HepG2 (cell line): ENCODE results near the gene CLIC3. TPM values are rescaled to one million over a fixed set of nuclear protein-coding genes. Genes with fewer than 3 reads are reported as not detected.

ENCODE experiments used
- ATAC-seq: fragments of 200-7000 bp; cut with Tn5 transposase; 3 replicates; pipeline ENCODE4 v1.9.1; 2020; ENCODE audit warnings: mild to moderate bottlenecking, moderate library complexity
- BruUV-seq: library from RNA; stranded (reverse); fragments of 400-500 nt; replicated peaks from 2 replicates; lab custom pipeline; 2021; lab: Mats Ljungman, UMichigan
- CTCF ChIA-PET: fragments of 300-600 bp; formaldehyde crosslinking; extraction: SDS; loops from one replicate; lab custom pipeline; 2021; ENCODE audit warnings: low total read pairs, inconsistent platforms, low intra/inter-chr PET ratio; lab: Yijun Ruan, JAX
- POLR2A ChIA-PET: fragments of 350-600 bp; sonication (Branson Sonifier 250); formaldehyde crosslinking; loops from one replicate; lab custom pipeline; 2020; ENCODE audit warnings: antibody characterized with exemption, inconsistent platforms; lab: Yijun Ruan, JAX
- DNase-seq: peaks from one replicate; pipeline ENCODE4 v3.0.0-alpha.2; 2015; ENCODE audit warnings: low spot score
- FAIRE-seq: peaks from 3 replicates; lab custom pipeline; 2011; peaks lifted over from hg19 to GRCh38; lab: Jason Lieb, UNC
- H2AFZ ChIP-seq: one replicate; pipeline ENCODE4 v1.6.1; 2011; ENCODE audit warnings: low read length, inconsistent platforms
- H3K27ac ChIP-seq: fragments of 300-600 bp; 3 replicates; pipeline ENCODE4 v1.8.0; 2011; ENCODE audit warnings: mixed run types, mild to moderate bottlenecking, mixed read lengths, low read length, inconsistent platforms; ENCODE audit not compliant: insufficient read depth; ENCODE audit errors: extremely low read length
- H3K27me3 ChIP-seq, 2 experiments: fragments of 200-600 bp in 1 of 2; 2 replicates in 1 of 2; 3 replicates in 1 of 2; pipeline versions ENCODE4 v1.6.0 to v1.8.0; 2011; ENCODE audit warnings: low read length in 2 of 2, mild to moderate bottlenecking in 2 of 2, moderate library complexity in 2 of 2, inconsistent platforms in 1 of 2; ENCODE audit not compliant: insufficient read depth in 2 of 2, control insufficient read depth in 1 of 2
- H3K36me3 ChIP-seq, 2 experiments: fragments of 200-600 bp in 1 of 2; replicated peaks in 1 of 2; 2 replicates in 1 of 2; 3 replicates in 1 of 2; pipeline versions ENCODE4 v1.5.1 to v1.8.0; 2011; ENCODE audit warnings: low read length in 2 of 2, inconsistent platforms in 1 of 2; ENCODE audit not compliant: insufficient read depth in 2 of 2, control insufficient read depth in 1 of 2
- H3K4me1 ChIP-seq: 2 replicates; pipeline ENCODE4 v1.5.1; 2012; ENCODE audit warnings: low read length, inconsistent platforms; ENCODE audit not compliant: insufficient read depth
- H3K4me2 ChIP-seq: 2 replicates; pipeline ENCODE4 v1.6.0; 2011; ENCODE audit warnings: low read depth, low read length, inconsistent platforms
- H3K4me3 ChIP-seq, 3 experiments: fragments of 200-600 bp in 1 of 3; sonication (generic), shearing (Covaris generic) in 1 of 3; replicated peaks in 1 of 3; 2 replicates each; pipeline ENCODE4 v1.5.1; 2011 to 2016; ENCODE audit warnings: low read length in 3 of 3, inconsistent platforms in 2 of 3, low read depth in 2 of 3, mild to moderate bottlenecking in 2 of 3, control low read depth in 1 of 3, mixed read lengths in 1 of 3; ENCODE audit not compliant: insufficient read depth in 1 of 3
- H3K79me2 ChIP-seq: one replicate; pipeline ENCODE4 v1.6.1; 2011; ENCODE audit warnings: low read length, inconsistent platforms; ENCODE audit not compliant: insufficient read depth
- H3K9ac ChIP-seq: 2 replicates; pipeline ENCODE4 v1.6.0; 2011; ENCODE audit warnings: mild to moderate bottlenecking, low read depth, low read length, inconsistent platforms; ENCODE audit not compliant: insufficient read depth
- H3K9me3 ChIP-seq: 2 replicates; pipeline ENCODE4 v1.5.1; 2012; ENCODE audit warnings: mild to moderate bottlenecking, low read length
- H4K20me1 ChIP-seq: 2 replicates; pipeline ENCODE4 v1.6.0; 2011; ENCODE audit warnings: inconsistent platforms, mild to moderate bottlenecking, low read length, moderate library complexity; ENCODE audit not compliant: insufficient read depth
- ATRX ChIP-seq: sonication (generic); formaldehyde crosslinking; IDR thresholded peaks from 2 replicates; pipeline ENCODE4 v1.4.0; 2020; ENCODE audit warnings: missing genetic modification reagents, borderline replicate concordance
- CEBPB ChIP-seq: IDR thresholded peaks from 2 replicates; pipeline ENCODE4 v1.6.1; 2011; ENCODE audit warnings: low read depth, low read length, improper control_type of control experiment, borderline replicate concordance
- GZF1 ChIP-seq: sonication (generic); formaldehyde crosslinking; IDR thresholded peaks from 2 replicates; pipeline ENCODE4 v1.5.1; 2020; ENCODE audit warnings: mild to moderate bottlenecking, missing genetic modification reagents
- ISX ChIP-seq: sonication (generic); formaldehyde crosslinking; conservative IDR thresholded peaks from 2 replicates; pipeline ENCODE4 v1.5.0; 2020; ENCODE audit warnings: missing genetic modification reagents
- JUN ChIP-seq: sonication (generic); formaldehyde crosslinking; IDR thresholded peaks from 2 replicates; pipeline ENCODE4 v1.4.0; 2020; ENCODE audit warnings: mild to moderate bottlenecking, missing genetic modification reagents
- MED1 ChIP-seq: sonication (generic); formaldehyde crosslinking; IDR thresholded peaks from 2 replicates; pipeline ENCODE4 v1.4.0; 2020; ENCODE audit warnings: missing genetic modification reagents
- NFIB ChIP-seq: sonication (generic); formaldehyde crosslinking; IDR thresholded peaks from 2 replicates; pipeline ENCODE4 v1.9.0; 2021; ENCODE audit warnings: missing genetic modification reagents, mild to moderate bottlenecking, borderline replicate concordance
- PHF8 ChIP-seq: sonication (generic); formaldehyde crosslinking; IDR thresholded peaks from 2 replicates; pipeline ENCODE4 v1.5.0; 2020; ENCODE audit warnings: missing genetic modification reagents
- RBM22 ChIP-seq: fragments of 200-400 bp; formaldehyde crosslinking; optimal IDR thresholded peaks from 2 replicates; pipeline ENCODE3; 2017; ENCODE audit warnings: mild to moderate bottlenecking, low read length, moderate library complexity
- SMC3 ChIP-seq: IDR thresholded peaks from 2 replicates; pipeline ENCODE4 v1.6.1; 2011; ENCODE audit warnings: low read length, improper control_type of control experiment
- SRF ChIP-seq: IDR thresholded peaks from 2 replicates; pipeline ENCODE4 v1.6.1; 2011; ENCODE audit warnings: mild to moderate bottlenecking, low read depth, low read length, moderate library complexity
- TBX3 ChIP-seq: fragments of 450-650 bp; IDR thresholded peaks from 2 replicates; pipeline ENCODE4 v1.6.1; 2017; ENCODE audit warnings: antibody characterized with exemption, mild to moderate bottlenecking, inconsistent platforms, borderline replicate concordance
- ZIK1 ChIP-seq: sonication (generic); formaldehyde crosslinking; IDR thresholded peaks from 2 replicates; pipeline ENCODE4 v1.5.0; 2020; ENCODE audit warnings: mild to moderate bottlenecking, low read depth, missing genetic modification reagents, borderline replicate concordance
- ZNF451 ChIP-seq: sonication (generic); formaldehyde crosslinking; IDR thresholded peaks from 2 replicates; pipeline ENCODE4 v1.5.0; 2020; ENCODE audit warnings: mild to moderate bottlenecking, missing genetic modification reagents
- WGBS: methylation state at CpG from one replicate; pipeline ENCODE4 v1.1.6; 2017; ENCODE audit warnings: low lambda C conversion rate; 5-methylcytosine and 5-hydroxymethylcytosine counted together
- in situ Hi-C: cut with HindIII; loops from 2 replicates; pipeline ENCODE4 v1.10.0; 2017; ENCODE audit warnings: low pct_unique_long_range_greater_than_20kb; ENCODE audit not compliant: extremely low pct_ligation_motif_present
- intact Hi-C: fragments of 100-400 bp; cut with micrococcal nuclease; formaldehyde crosslinking; loops from one replicate; pipeline ENCODE4 v1.10.0; 2022; ENCODE audit not compliant: unreplicated experiment
- polyA plus RNA-seq, 8 experiments: library from polyadenylated mRNA; depleted of rRNA in 3 of 8; stranded (reverse) in 7 of 8; unstranded in 1 of 8; fragments of >200 nt; fragmentation: Illumina TruSeq in 4 of 8; extraction: Trizol in 4 of 8; gene quantifications; 2 replicates each; pipeline versions ENCODE4 v1.2.1 to v1.2.3, GENCODE V29; 2011 to 2016; ENCODE audit warnings: low read depth in 4 of 8, missing spikeins in 1 of 8, mixed read lengths in 1 of 8; ENCODE audit not compliant: insufficient read depth in 1 of 8
- total RNA-seq, 5 experiments: library from RNA; depleted of rRNA; stranded (reverse); fragments of >200 nt; fragmentation: Illumina TruSeq; extraction: Trizol; gene quantifications; 2 replicates each; pipeline ENCODE4 v1.2.3, GENCODE V29; 2016; ENCODE audit warnings: low read depth in 1 of 5
- TF ChIP-seq, protein P1 (sequence below): sonication (generic); formaldehyde crosslinking; IDR thresholded peaks from 2 replicates; pipeline ENCODE4 v1.9.0; 2021; ENCODE audit warnings: missing genetic modification reagents, borderline replicate concordance
- TF ChIP-seq, protein P2 (sequence below): sonication (generic); formaldehyde crosslinking; IDR thresholded peaks from 2 replicates; pipeline ENCODE4 v1.5.0; 2020; ENCODE audit warnings: missing genetic modification reagents
- TF ChIP-seq, protein P3 (sequence below), 2 experiments: sonication (generic) in 1 of 2; formaldehyde crosslinking in 1 of 2; IDR thresholded peaks; 2 replicates each; pipeline versions ENCODE4 v1.4.0 to v1.6.1; 2016 to 2020; ENCODE audit warnings: borderline replicate concordance in 1 of 2, low read depth in 1 of 2, mild to moderate bottlenecking in 1 of 2, missing genetic modification reagents in 1 of 2
- TF ChIP-seq, protein P4 (sequence below): sonication (generic); formaldehyde crosslinking; IDR thresholded peaks from 2 replicates; pipeline ENCODE4 v1.8.1; 2023; ENCODE audit warnings: mild to moderate bottlenecking, missing genetic modification reagents

CLIC3 gene
- total and polyA plus RNA-seq, 2 of the 13 experiments (the other 11 are each of a cell fraction or from before 2014, with no cell fraction given), result 0.51 to 1.5 TPM

DNA sequence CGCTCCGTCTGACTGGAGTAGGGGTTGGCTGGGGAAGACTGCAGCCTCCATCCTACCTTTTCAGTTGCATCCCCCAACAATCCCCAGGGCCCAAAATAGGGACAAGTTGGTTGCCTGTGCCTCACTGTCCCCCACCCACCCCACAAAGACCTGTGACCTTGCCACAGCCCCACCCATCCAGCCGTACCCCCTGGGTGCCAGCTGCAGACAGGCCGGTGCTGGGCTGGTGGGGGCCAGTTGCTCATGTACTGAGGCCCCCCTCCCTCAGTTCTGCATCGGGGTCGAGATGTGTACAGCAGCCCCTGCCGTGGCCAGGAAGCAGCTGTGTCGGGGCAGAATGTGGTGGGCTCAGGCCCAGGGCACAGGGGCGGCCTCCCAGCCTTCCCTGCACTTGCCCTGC, 13.2 kb downstream of the CLIC3 start:
- in situ Hi-C loops (no loop called here), intact Hi-C loops (no loop called here)
- Histone ChIP-seq H3K9me3 (no peaks in the 10 kb centered on the region), H3K4me1 (peaks cover 39% of the 10 kb centered on the region), H4K20me1 (no peaks in the 10 kb centered on the region), H3K27ac (no peak overlapping the region), H3K4me2 (no peak overlapping the region), H3K4me3 (no peak overlapping the region), H3K9ac (no peak overlapping the region), H3K79me2 (no peaks in the 10 kb centered on the region), H3K36me3 (no peaks in the 10 kb centered on the region), H3K27me3 (peaks cover 3 to 50% of the 10 kb centered on the region in 2 experiments; a peak in 3 of 5 replicates), H2AFZ (no peak overlapping the region)
- ChIA-PET POLR2A (no interaction called here), CTCF (no interaction called here)
- ATAC-seq (no peak), FAIRE-seq (no peak), DNase-seq (no peak)
- no TSS peak for BruUV-seq
- 51% methylated on average over 3 of the region's 9 CpGs for WGBS
- TF ChIP-seq TBX3 (no peak), RBM22 (no peak), MED1 (no peak), SRF (no peak), ZIK1 (no peak), ATRX (CRISPR knock-in tag) (no peak), PHF8 (CRISPR knock-in tag) (no peak), ISX (CRISPR knock-in tag) (no peak), SMC3 (no peak), NFIB (no peak), GZF1 (CRISPR knock-in tag) (no peak), CEBPB (no peak), ZNF451 (CRISPR knock-in tag) (no peak), JUN (CRISPR knock-in tag) (no peak)
- TF ChIP-seq, protein P1, sequence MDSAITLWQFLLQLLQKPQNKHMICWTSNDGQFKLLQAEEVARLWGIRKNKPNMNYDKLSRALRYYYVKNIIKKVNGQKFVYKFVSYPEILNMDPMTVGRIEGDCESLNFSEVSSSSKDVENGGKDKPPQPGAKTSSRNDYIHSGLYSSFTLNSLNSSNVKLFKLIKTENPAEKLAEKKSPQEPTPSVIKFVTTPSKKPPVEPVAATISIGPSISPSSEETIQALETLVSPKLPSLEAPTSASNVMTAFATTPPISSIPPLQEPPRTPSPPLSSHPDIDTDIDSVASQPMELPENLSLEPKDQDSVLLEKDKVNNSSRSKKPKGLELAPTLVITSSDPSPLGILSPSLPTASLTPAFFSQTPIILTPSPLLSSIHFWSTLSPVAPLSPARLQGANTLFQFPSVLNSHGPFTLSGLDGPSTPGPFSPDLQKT (CRISPR knock-in tag), result no peak
- TF ChIP-seq, protein P2, sequence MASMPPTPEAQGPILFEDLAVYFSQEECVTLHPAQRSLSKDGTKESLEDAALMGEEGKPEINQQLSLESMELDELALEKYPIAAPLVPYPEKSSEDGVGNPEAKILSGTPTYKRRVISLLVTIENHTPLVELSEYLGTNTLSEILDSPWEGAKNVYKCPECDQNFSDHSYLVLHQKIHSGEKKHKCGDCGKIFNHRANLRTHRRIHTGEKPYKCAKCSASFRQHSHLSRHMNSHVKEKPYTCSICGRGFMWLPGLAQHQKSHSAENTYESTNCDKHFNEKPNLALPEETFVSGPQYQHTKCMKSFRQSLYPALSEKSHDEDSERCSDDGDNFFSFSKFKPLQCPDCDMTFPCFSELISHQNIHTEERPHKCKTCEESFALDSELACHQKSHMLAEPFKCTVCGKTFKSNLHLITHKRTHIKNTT (CRISPR knock-in tag), result no peak
- TF ChIP-seq, protein P3, sequence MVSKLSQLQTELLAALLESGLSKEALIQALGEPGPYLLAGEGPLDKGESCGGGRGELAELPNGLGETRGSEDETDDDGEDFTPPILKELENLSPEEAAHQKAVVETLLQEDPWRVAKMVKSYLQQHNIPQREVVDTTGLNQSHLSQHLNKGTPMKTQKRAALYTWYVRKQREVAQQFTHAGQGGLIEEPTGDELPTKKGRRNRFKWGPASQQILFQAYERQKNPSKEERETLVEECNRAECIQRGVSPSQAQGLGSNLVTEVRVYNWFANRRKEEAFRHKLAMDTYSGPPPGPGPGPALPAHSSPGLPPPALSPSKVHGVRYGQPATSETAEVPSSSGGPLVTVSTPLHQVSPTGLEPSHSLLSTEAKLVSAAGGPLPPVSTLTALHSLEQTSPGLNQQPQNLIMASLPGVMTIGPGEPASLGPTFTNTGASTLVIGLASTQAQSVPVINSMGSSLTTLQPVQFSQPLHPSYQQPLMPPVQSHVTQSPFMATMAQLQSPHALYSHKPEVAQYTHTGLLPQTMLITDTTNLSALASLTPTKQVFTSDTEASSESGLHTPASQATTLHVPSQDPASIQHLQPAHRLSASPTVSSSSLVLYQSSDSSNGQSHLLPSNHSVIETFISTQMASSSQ (IDR thresholded peaks at IDR 0.05; ENCODE audit: low read depth), result no peak
- TF ChIP-seq, protein P3 (CRISPR knock-in tag; IDR thresholded peaks at IDR 0.05; ENCODE audit: borderline replicate concordance), result no peak
- TF ChIP-seq, protein P4, sequence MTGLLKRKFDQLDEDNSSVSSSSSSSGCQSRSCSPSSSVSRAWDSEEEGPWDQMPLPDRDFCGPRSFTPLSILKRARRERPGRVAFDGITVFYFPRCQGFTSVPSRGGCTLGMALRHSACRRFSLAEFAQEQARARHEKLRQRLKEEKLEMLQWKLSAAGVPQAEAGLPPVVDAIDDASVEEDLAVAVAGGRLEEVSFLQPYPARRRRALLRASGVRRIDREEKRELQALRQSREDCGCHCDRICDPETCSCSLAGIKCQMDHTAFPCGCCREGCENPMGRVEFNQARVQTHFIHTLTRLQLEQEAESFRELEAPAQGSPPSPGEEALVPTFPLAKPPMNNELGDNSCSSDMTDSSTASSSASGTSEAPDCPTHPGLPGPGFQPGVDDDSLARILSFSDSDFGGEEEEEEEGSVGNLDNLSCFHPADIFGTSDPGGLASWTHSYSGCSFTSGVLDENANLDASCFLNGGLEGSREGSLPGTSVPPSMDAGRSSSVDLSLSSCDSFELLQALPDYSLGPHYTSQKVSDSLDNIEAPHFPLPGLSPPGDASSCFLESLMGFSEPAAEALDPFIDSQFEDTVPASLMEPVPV, result no peak
